ENCODE data around the gene HSPBP1.

DNA sequence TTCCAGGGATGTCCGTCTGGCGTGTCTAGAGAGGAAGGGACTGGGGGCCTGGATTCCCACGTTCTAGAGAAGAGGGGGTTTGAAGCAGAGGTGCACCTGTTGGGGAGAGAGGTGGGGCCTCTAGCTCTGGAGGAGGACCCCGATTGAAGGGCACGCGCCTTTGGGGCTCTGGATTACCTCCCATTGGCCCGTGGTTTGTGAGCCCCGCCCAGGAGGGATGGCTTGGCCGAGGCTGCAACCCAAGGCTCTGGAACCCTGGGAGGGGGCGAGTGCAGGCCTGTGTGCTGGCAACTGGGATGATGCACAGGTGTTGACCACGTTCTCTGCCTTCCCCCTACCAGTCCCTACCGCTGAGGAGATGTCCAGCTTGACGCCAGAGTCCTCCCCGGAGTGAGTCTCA, 25.1 kb upstream of the HSPBP1 start:
- TF ChIP-seq, protein P1, sequence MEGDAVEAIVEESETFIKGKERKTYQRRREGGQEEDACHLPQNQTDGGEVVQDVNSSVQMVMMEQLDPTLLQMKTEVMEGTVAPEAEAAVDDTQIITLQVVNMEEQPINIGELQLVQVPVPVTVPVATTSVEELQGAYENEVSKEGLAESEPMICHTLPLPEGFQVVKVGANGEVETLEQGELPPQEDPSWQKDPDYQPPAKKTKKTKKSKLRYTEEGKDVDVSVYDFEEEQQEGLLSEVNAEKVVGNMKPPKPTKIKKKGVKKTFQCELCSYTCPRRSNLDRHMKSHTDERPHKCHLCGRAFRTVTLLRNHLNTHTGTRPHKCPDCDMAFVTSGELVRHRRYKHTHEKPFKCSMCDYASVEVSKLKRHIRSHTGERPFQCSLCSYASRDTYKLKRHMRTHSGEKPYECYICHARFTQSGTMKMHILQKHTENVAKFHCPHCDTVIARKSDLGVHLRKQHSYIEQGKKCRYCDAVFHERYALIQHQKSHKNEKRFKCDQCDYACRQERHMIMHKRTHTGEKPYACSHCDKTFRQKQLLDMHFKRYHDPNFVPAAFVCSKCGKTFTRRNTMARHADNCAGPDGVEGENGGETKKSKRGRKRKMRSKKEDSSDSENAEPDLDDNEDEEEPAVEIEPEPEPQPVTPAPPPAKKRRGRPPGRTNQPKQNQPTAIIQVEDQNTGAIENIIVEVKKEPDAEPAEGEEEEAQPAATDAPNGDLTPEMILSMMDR (IDR thresholded peaks at IDR 0.05), result no peak
- TF ChIP-seq NR1H2 (CRISPR knock-in tag; IDR thresholded peaks at IDR 0.05), result no peak
- no peak for TF ChIP-seq ELF4 (CRISPR knock-in tag; IDR thresholded peaks at IDR 0.05; ENCODE audit: low read depth)
- no peak for TF ChIP-seq CBFB (CRISPR knock-in tag; IDR thresholded peaks at IDR 0.05; ENCODE audit: low read depth)
- no peak for TF ChIP-seq ZMAT4 (CRISPR knock-in tag; IDR thresholded peaks at IDR 0.05)
- TF ChIP-seq FOXJ3 (CRISPR knock-in tag; IDR thresholded peaks at IDR 0.05; ENCODE audit: borderline replicate concordance), result no peak
- TF ChIP-seq MLX (CRISPR knock-in tag; IDR thresholded peaks at IDR 0.05), result no peak
- TF ChIP-seq, protein P2, sequence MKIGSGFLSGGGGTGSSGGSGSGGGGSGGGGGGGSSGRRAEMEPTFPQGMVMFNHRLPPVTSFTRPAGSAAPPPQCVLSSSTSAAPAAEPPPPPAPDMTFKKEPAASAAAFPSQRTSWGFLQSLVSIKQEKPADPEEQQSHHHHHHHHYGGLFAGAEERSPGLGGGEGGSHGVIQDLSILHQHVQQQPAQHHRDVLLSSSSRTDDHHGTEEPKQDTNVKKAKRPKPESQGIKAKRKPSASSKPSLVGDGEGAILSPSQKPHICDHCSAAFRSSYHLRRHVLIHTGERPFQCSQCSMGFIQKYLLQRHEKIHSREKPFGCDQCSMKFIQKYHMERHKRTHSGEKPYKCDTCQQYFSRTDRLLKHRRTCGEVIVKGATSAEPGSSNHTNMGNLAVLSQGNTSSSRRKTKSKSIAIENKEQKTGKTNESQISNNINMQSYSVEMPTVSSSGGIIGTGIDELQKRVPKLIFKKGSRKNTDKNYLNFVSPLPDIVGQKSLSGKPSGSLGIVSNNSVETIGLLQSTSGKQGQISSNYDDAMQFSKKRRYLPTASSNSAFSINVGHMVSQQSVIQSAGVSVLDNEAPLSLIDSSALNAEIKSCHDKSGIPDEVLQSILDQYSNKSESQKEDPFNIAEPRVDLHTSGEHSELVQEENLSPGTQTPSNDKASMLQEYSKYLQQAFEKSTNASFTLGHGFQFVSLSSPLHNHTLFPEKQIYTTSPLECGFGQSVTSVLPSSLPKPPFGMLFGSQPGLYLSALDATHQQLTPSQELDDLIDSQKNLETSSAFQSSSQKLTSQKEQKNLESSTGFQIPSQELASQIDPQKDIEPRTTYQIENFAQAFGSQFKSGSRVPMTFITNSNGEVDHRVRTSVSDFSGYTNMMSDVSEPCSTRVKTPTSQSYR (CRISPR knock-in tag; IDR thresholded peaks at IDR 0.05), result no peak
- no peak for TF ChIP-seq SP1 (CRISPR knock-in tag; conservative IDR thresholded peaks at IDR 0.05)
- TF ChIP-seq, protein P3, sequence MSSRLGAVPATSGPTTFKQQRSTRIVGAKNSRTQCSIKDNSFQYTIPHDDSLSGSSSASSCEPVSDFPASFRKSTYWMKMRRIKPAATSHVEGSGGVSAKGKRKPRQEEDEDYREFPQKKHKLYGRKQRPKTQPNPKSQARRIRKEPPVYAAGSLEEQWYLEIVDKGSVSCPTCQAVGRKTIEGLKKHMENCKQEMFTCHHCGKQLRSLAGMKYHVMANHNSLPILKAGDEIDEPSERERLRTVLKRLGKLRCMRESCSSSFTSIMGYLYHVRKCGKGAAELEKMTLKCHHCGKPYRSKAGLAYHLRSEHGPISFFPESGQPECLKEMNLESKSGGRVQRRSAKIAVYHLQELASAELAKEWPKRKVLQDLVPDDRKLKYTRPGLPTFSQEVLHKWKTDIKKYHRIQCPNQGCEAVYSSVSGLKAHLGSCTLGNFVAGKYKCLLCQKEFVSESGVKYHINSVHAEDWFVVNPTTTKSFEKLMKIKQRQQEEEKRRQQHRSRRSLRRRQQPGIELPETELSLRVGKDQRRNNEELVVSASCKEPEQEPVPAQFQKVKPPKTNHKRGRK (CRISPR knock-in tag; IDR thresholded peaks at IDR 0.05; ENCODE audit: borderline replicate concordance), result no peak
- TF ChIP-seq SMAD3 (CRISPR knock-in tag; IDR thresholded peaks at IDR 0.05; ENCODE audit: borderline replicate concordance), result no peak
- no peak for TF ChIP-seq ATF3 (CRISPR knock-in tag; conservative IDR thresholded peaks at IDR 0.05)
- no peak for TF ChIP-seq MAX (CRISPR knock-in tag; IDR thresholded peaks at IDR 0.05)
- no peak for TF ChIP-seq CREM (CRISPR knock-in tag; IDR thresholded peaks at IDR 0.05)
